Sigmoid colon (tissue), 7 donors: ENCODE results near the gene UBXN7. TPM values are rescaled to one million over a fixed set of nuclear protein-coding genes. Genes with fewer than 3 reads are reported as not detected.
"Not testable (repeated sequence)": the region's sequence is repeated elsewhere in the genome, so short reads cannot be mapped to it uniquely, and the experiment has no call there.

Experiments
- DNase-seq: peaks from one replicate; pipeline ENCODE4 v3.0.0-alpha.2; 2019
- H3K27ac ChIP-seq, 4 donors: fragments of 200-600 bp; sonication (generic); one replicate each; pipeline ENCODE4 v1.5.1; 2016 to 2019; ENCODE audit warnings: mild to moderate bottlenecking in 1 of 4
- H3K27me3 ChIP-seq, 3 donors: fragments of 200-600 bp; sonication (generic); one replicate each; pipeline ENCODE4 v1.5.1; 2019; ENCODE audit warnings: mild to moderate bottlenecking in 1 of 3
- H3K36me3 ChIP-seq, 4 donors: fragments of 200-600 bp; sonication (generic); one replicate each; pipeline ENCODE4 v1.5.1; 2016 to 2019
- H3K4me1 ChIP-seq, 4 donors: fragments of 200-600 bp; sonication (generic); one replicate each; pipeline ENCODE4 v1.5.1; 2017 to 2019
- H3K4me3 ChIP-seq, 4 donors: fragments of 200-600 bp; sonication (generic); one replicate each; pipeline ENCODE4 v1.5.1; 2017 to 2019; ENCODE audit warnings: mild to moderate bottlenecking in 2 of 4, moderate library complexity in 1 of 4
- H3K9me3 ChIP-seq, 4 donors: fragments of 200-600 bp in 3 of 4; sonication (generic) in 3 of 4; one replicate each; pipeline versions ENCODE4 v1.5.1 to v1.6.1; 2013 to 2019
- EP300 ChIP-seq, 4 donors: sonication (generic); formaldehyde crosslinking; IDR thresholded peaks; one replicate each; pipeline ENCODE4 v1.6.1; 2017; ENCODE audit warnings: antibody characterized with exemption in 4 of 4
- POLR2A ChIP-seq, 2 donors: fragments of 450-650 bp; IDR thresholded peaks; one replicate each; pipeline ENCODE4 v1.6.1; 2016; ENCODE audit warnings: antibody characterized with exemption in 2 of 2, mild to moderate bottlenecking in 2 of 2, moderate library complexity in 2 of 2
- POLR2AphosphoS5 ChIP-seq, 4 donors: sonication (generic); formaldehyde crosslinking; IDR thresholded peaks; one replicate each; pipeline ENCODE4 v1.6.1; 2017; ENCODE audit warnings: antibody characterized with exemption in 4 of 4
- whole genome bisulfite sequencing, 2 donors: extraction: QIAGEN DNeasy Blood & Tissue Kit; methylation state at CpG; one replicate each; pipeline ENCODE4 v1.1.7; 2013; 5-methylcytosine and 5-hydroxymethylcytosine counted together
- intact Hi-C: fragments of 100-400 bp; cut with DNase I; formaldehyde crosslinking; loops from one replicate; pipeline ENCODE4 v1.15.1; 2023
- polyA plus RNA-seq, 3 donors: library from polyadenylated mRNA; stranded (reverse); fragments of 200-250 nt; gene quantifications; one replicate each; pipeline ENCODE4 v1.2.3, GENCODE V29; 2013
- total RNA-seq, 4 donors: library from RNA; depleted of rRNA; stranded (reverse); fragments of >200 nt; gene quantifications; one replicate each; pipeline ENCODE4 v1.1.0, GENCODE V29; 2016
- TF ChIP-seq, protein P1 (sequence below), 4 experiments: fragments of 450-650 bp in 3 of 4; fragments of 200-600 bp in 1 of 4; IDR thresholded peaks; one replicate each; pipeline ENCODE4 v1.5.1; 2016 to 2019; ENCODE audit warnings: antibody characterized with exemption in 4 of 4, mild to moderate bottlenecking in 3 of 4, moderate library complexity in 2 of 4
- donor health status: healthy with polysubstance abuse.
- donor health status: Bipolar disorder and iron deficiency.
- donor health status: healthy.

Gene UBXN7
- total and polyA plus RNA-seq, 7 donors = 3.9 to 22.4 (median 14.7) TPM

GRCh38 chr3:196463804-196464203 is 31.6 kb upstream of the UBXN7 start:
- TF ChIP-seq EP300 (IDR thresholded peaks at IDR 0.05) (no peak), POLR2AphosphoS5 (IDR thresholded peaks at IDR 0.05) (no peak), POLR2A (IDR thresholded peaks at IDR 0.05) (no peak)
- TF ChIP-seq, protein P1, sequence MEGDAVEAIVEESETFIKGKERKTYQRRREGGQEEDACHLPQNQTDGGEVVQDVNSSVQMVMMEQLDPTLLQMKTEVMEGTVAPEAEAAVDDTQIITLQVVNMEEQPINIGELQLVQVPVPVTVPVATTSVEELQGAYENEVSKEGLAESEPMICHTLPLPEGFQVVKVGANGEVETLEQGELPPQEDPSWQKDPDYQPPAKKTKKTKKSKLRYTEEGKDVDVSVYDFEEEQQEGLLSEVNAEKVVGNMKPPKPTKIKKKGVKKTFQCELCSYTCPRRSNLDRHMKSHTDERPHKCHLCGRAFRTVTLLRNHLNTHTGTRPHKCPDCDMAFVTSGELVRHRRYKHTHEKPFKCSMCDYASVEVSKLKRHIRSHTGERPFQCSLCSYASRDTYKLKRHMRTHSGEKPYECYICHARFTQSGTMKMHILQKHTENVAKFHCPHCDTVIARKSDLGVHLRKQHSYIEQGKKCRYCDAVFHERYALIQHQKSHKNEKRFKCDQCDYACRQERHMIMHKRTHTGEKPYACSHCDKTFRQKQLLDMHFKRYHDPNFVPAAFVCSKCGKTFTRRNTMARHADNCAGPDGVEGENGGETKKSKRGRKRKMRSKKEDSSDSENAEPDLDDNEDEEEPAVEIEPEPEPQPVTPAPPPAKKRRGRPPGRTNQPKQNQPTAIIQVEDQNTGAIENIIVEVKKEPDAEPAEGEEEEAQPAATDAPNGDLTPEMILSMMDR (IDR thresholded peaks at IDR 0.05) = no peak
- Histone ChIP-seq H3K9me3 (no peaks in the 10 kb centered on the region), H3K36me3 (peaks cover 0 to 8% (median 0%) of the 10 kb centered on the region in 4 donors), H3K27ac (no peak overlapping the region), H3K27me3 (no peaks in the 10 kb centered on the region), H3K4me3 (no peak overlapping the region), H3K4me1 (no peaks in the 10 kb centered on the region)
- no peak for DNase-seq
- intact Hi-C loops = no loop called here
- 98 to 99% methylated on average over 3 of the region's 3 CpGs for WGBS, 2 donors

GRCh38 chr3:196463478-196463756 is 31.2 kb upstream of the UBXN7 start:
- Histone ChIP-seq H3K4me3 (no peak overlapping the region), H3K4me1 (no peaks in the 10 kb centered on the region), H3K36me3 (peaks cover 0 to 4% (median 0%) of the 10 kb centered on the region in 4 donors), H3K27ac (no peak overlapping the region), H3K9me3 (no peaks in the 10 kb centered on the region), H3K27me3 (no peaks in the 10 kb centered on the region)
- 95 to 97% methylated on average over 2 of the region's 2 CpGs for WGBS, 2 donors
- TF ChIP-seq POLR2A (IDR thresholded peaks at IDR 0.05) (no peak), POLR2AphosphoS5 (IDR thresholded peaks at IDR 0.05) (no peak), EP300 (IDR thresholded peaks at IDR 0.05) (no peak)
- TF ChIP-seq, protein P1 (IDR thresholded peaks at IDR 0.05) = no peak
- no peak for DNase-seq
- intact Hi-C loops = no loop called here

- H3K4me1 ChIP-seq, H3K9me3 ChIP-seq, H3K36me3 ChIP-seq, H3K27me3 ChIP-seq, H3K4me3 ChIP-seq, intact Hi-C loops, DNase-seq, H3K27ac ChIP-seq: not testable (repeated sequence)
- WGBS, 2 donors = 94 to 96% methylated on average over 1 of the region's 1 CpG
Observed at GRCh38 chr3:196462680-196463477, 30.7 kb upstream of the UBXN7 start.

GRCh38 chr3:196458063-196458462 is 25.8 kb upstream of the UBXN7 start:
- Histone ChIP-seq H3K27ac (no peak overlapping the region), H3K27me3 (no peaks in the 10 kb centered on the region), H3K36me3 (peaks cover 0 to 6% (median 0%) of the 10 kb centered on the region in 4 donors), H3K4me1 (no peaks in the 10 kb centered on the region), H3K4me3 (no peak overlapping the region), H3K9me3 (no peaks in the 10 kb centered on the region)
- WGBS, 2 donors = 67 to 78% methylated on average over 4 of the region's 4 CpGs
- TF ChIP-seq, protein P1 (IDR thresholded peaks at IDR 0.05) = no peak
- no peak for TF ChIP-seq POLR2AphosphoS5 (IDR thresholded peaks at IDR 0.05)
- no peak for TF ChIP-seq POLR2A (IDR thresholded peaks at IDR 0.05)
- TF ChIP-seq EP300 (IDR thresholded peaks at IDR 0.05) = no peak
- no peak for DNase-seq
- intact Hi-C loops = no loop called here

DNA sequence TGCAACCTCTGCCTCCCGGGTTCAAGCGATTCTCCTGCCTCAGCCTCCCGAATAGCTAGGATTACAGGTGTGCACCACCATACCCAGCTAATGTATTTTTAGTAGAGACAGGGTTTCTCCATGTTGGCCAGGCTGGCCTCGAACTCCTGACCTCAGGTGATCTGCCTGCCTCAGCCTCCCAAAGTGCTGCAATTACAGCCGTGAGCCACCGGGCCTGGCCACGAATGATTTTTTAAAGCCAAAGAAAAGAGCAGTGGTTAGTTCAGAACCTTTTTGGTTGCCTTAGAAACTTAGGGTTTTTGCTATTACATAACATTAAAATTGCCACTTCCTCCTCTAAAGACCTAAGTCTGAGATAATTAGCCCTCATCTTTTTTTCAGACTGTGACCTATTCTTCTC is 25.2 kb upstream of the UBXN7 start:
- DNase-seq, H3K4me3 ChIP-seq, H3K27me3 ChIP-seq, H3K36me3 ChIP-seq, H3K9me3 ChIP-seq, H3K27ac ChIP-seq, H3K4me1 ChIP-seq, intact Hi-C loops: not testable (repeated sequence)
- 76 to 86% methylated on average over 7 of the region's 7 CpGs for WGBS, 2 donors

DNA sequence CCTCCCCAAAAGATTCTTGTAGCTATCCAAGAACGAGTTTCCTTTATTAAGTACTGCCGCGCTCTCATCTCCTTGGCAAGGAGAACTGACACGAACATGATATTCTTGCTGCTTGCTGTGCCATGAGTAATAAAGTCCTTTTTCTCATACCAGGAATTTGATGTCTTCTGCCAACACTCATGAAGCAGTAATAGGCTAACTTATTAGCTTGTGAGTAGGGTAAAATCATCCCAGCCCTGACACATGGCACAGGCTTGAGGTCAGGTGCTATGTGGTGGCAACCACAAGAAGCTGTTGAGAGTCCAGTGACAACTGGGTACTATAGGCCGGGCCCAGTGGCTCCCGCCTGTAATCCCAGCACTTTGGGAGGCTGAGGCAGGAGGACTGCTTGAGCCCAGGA is 22.7 kb upstream of the UBXN7 start:
- intact Hi-C loops = no loop called here
- H3K9me3 ChIP-seq = no peaks in the 10 kb centered on the region
- no peak overlapping the region for H3K27ac ChIP-seq
- no peak for DNase-seq
- WGBS, 2 donors = 95% methylated on average over 6 of the region's 6 CpGs
- H3K36me3 ChIP-seq = peaks cover 0 to 12% (median 0%) of the 10 kb centered on the region in 4 donors
- H3K4me3 ChIP-seq = no peak overlapping the region
- TF ChIP-seq POLR2A (IDR thresholded peaks at IDR 0.05) (no peak), EP300 (IDR thresholded peaks at IDR 0.05) (no peak), POLR2AphosphoS5 (IDR thresholded peaks at IDR 0.05) (no peak)
- TF ChIP-seq, protein P1 (IDR thresholded peaks at IDR 0.05) = no peak
- no peaks in the 10 kb centered on the region for H3K4me1 ChIP-seq
- no peaks in the 10 kb centered on the region for H3K27me3 ChIP-seq

- 92% methylated on average over 7 of the region's 7 CpGs for WGBS, 2 donors
- H3K27ac ChIP-seq = not testable (repeated sequence)
Observed at GRCh38 chr3:196445391-196445790, 13.2 kb upstream of the UBXN7 start.

More at GRCh38 chr3:196445391-196445790, 13.2 kb upstream of the UBXN7 start:
- DNase-seq, H3K4me3 ChIP-seq, H3K36me3 ChIP-seq, H3K4me1 ChIP-seq, intact Hi-C loops, H3K9me3 ChIP-seq, H3K27me3 ChIP-seq: not testable (repeated sequence)
